PC-9 (cell line): ENCODE data around the gene MINDY4. TPM values are rescaled to one million over a fixed set of nuclear protein-coding genes. Genes with fewer than 3 reads are reported as not detected.
A peak's percentile ranks its signal among the peaks of the same experiment; 100 is the strongest.

Experiments
- BruUV-seq: library from RNA; stranded (reverse); fragments of 400-500 nt; replicated peaks from 2 replicates; lab custom pipeline; 2021; lab: Mats Ljungman, UMichigan
- CTCF ChIA-PET: fragments of 300-600 bp; sonication (Branson Sonifier 250); formaldehyde crosslinking; loops from one replicate; lab custom pipeline; 2022; ENCODE audit warnings: antibody characterized with exemption; lab: Charles Lee
- POLR2A ChIA-PET: fragments of 300-600 bp; sonication (Branson Sonifier 250); formaldehyde crosslinking; loops from one replicate; lab custom pipeline; 2022; ENCODE audit warnings: antibody characterized with exemption; ENCODE audit not compliant: unreplicated experiment; lab: Charles Lee
- DNase-seq, 2 experiments: peaks; one replicate each; pipeline versions ENCODE4 v3.0.0 to v3.0.0-alpha.2; 2015 to 2022; ENCODE audit warnings: mixed read lengths in 1 of 2
- H2AFZ ChIP-seq: fragments of 200-600 bp; sonication (generic); 2 replicates; pipeline ENCODE4 v1.8.1; 2017; ENCODE audit warnings: antibody characterized with exemption
- H3F3A ChIP-seq: fragments of 200-600 bp; sonication (generic); 2 replicates; pipeline ENCODE4 v1.8.1; 2017; ENCODE audit warnings: antibody characterized with exemption, mild to moderate bottlenecking, low read depth; ENCODE audit not compliant: insufficient read depth
- H3K27ac ChIP-seq: fragments of 200-600 bp; sonication (generic); 2 replicates; pipeline ENCODE4 v1.6.1; 2016; ENCODE audit warnings: mixed run types
- H3K27me3 ChIP-seq: fragments of 200-600 bp; sonication (generic); 2 replicates; pipeline ENCODE4 v1.6.1; 2016; ENCODE audit warnings: low read depth, mixed run types; ENCODE audit not compliant: insufficient read depth
- H3K36me3 ChIP-seq: fragments of 200-600 bp; sonication (generic); 2 replicates; pipeline ENCODE4 v1.6.1; 2016; ENCODE audit warnings: low read depth, mixed run types
- H3K4me1 ChIP-seq: fragments of 200-600 bp; sonication (generic); replicated peaks from 2 replicates; pipeline ENCODE4 v1.6.1; 2016; ENCODE audit warnings: mixed run types; ENCODE audit not compliant: insufficient read depth
- H3K4me2 ChIP-seq: fragments of 200-600 bp; sonication (generic); 2 replicates; pipeline ENCODE4 v1.6.1; 2017; ENCODE audit warnings: mixed run types
- H3K4me3 ChIP-seq: fragments of 200-600 bp; sonication (generic); 2 replicates; pipeline ENCODE4 v1.6.1; 2016; ENCODE audit warnings: mixed run types
- H3K79me2 ChIP-seq: fragments of 200-600 bp; sonication (generic); 2 replicates; pipeline ENCODE4 v1.6.1; 2017; ENCODE audit warnings: low read depth, mixed run types
- H3K9me2 ChIP-seq: fragments of 200-600 bp; sonication (generic); 2 replicates; pipeline ENCODE4 v1.8.1; 2017; ENCODE audit warnings: mild to moderate bottlenecking; ENCODE audit not compliant: insufficient read depth
- H3K9me3 ChIP-seq: fragments of 200-600 bp; sonication (generic); 2 replicates; pipeline ENCODE4 v1.8.1; 2016; ENCODE audit warnings: low read depth; ENCODE audit not compliant: insufficient read depth
- H4K20me1 ChIP-seq: fragments of 200-600 bp; sonication (generic); 2 replicates; pipeline ENCODE4 v1.8.1; 2017; ENCODE audit not compliant: insufficient read depth
- EZH2 ChIP-seq: fragments of 200-600 bp; sonication (generic); IDR thresholded peaks from 2 replicates; pipeline ENCODE4 v1.8.0; 2017; ENCODE audit warnings: antibody characterized with exemption, low read depth
- intact Hi-C: fragments of 100-400 bp; cut with micrococcal nuclease; formaldehyde crosslinking; loops from one replicate; pipeline ENCODE4 v1.10.0; 2022; ENCODE audit not compliant: unreplicated experiment
- total RNA-seq: library from RNA; stranded (reverse); gene quantifications from 2 replicates; pipeline ENCODE4 v1.2.3, GENCODE V29; 2021
- TF ChIP-seq, protein P1 (sequence below): fragments of 200-600 bp; sonication (generic); conservative IDR thresholded peaks from 2 replicates; pipeline ENCODE4 v1.6.1; 2017; ENCODE audit warnings: mixed run types, antibody characterized with exemption, mild to moderate bottlenecking, moderate library complexity

Gene MINDY4
- total RNA-seq, 1 experiment from 2014 or later: 14.8 TPM

DNA sequence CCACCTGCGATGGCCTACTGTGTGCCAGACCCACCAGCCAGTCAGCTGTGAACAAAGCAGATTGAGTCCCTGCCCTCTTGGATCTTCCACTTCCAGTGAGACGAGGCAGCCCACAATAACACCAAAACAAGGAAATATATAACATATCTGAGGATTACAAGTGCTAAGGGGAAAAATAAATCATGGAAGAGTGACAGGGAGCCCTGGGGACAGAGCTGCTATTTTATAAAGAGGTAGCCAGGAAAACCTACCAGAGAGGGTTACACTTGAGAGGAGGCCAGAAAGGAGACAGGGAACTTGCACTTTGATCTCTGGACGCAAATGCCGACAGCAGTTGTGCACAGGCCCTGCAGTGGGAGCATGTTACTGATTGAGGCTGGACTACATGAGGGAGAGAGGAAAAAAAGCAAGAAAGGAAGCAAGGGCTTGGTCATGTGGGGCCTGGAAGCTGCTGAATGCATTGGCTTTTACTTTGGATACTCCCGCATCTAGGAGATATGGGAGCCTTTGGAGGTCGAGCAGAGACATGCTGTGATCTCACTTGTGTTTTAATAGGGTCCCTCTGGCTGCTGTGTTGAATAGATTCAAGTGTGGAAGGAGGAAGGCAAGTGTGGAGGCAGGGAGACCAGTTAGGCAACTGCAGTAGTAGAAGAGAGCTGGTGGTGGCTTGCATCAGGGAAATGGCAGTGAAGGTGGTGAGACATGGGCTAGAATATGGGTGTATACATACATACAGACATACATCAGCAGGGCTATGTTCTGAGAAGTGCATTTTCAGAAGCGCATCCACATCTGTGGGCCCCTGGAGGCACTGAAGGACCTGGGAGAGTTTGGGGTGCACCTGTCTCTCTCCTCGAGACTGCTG, 26.2 kb downstream of the MINDY4 start:
- Histone ChIP-seq H3K9me3 (no peaks in the 10 kb centered on the region), H3K4me2 (peak overlapping the region; percentile 52; the same call in 1 of the 2 replicates), H3K9me2 (no peaks in the 10 kb centered on the region), H3F3A (peaks cover 36% of the 10 kb centered on the region), H3K79me2 (no peaks in the 10 kb centered on the region), H3K27me3 (no peaks in the 10 kb centered on the region), H4K20me1 (peaks cover 3% of the 10 kb centered on the region; the same call in 1 of the 2 replicates), H3K27ac (no peak overlapping the region), H3K4me3 (no peak overlapping the region), H3K4me1 (peaks cover 55% of the 10 kb centered on the region), H2AFZ (no peak overlapping the region), H3K36me3 (no peaks in the 10 kb centered on the region)
- no peak for TF ChIP-seq EZH2
- TF ChIP-seq, protein P1, sequence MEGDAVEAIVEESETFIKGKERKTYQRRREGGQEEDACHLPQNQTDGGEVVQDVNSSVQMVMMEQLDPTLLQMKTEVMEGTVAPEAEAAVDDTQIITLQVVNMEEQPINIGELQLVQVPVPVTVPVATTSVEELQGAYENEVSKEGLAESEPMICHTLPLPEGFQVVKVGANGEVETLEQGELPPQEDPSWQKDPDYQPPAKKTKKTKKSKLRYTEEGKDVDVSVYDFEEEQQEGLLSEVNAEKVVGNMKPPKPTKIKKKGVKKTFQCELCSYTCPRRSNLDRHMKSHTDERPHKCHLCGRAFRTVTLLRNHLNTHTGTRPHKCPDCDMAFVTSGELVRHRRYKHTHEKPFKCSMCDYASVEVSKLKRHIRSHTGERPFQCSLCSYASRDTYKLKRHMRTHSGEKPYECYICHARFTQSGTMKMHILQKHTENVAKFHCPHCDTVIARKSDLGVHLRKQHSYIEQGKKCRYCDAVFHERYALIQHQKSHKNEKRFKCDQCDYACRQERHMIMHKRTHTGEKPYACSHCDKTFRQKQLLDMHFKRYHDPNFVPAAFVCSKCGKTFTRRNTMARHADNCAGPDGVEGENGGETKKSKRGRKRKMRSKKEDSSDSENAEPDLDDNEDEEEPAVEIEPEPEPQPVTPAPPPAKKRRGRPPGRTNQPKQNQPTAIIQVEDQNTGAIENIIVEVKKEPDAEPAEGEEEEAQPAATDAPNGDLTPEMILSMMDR: no peak
- no TSS peak for BruUV-seq
- ChIA-PET POLR2A (interaction anchor here (0.5 kb wide), 1 partner anchor 15 kb away, joined by 6 read pairs; no protein-coding TSS in a partner anchor), CTCF (interaction anchor here (0.7 kb wide), 2 partner anchors 84 to 1770 kb away, joined by 3 to 4 read pairs; no protein-coding TSS in a partner anchor)
- intact Hi-C loops: no loop called here
- no peak for DNase-seq

DNA sequence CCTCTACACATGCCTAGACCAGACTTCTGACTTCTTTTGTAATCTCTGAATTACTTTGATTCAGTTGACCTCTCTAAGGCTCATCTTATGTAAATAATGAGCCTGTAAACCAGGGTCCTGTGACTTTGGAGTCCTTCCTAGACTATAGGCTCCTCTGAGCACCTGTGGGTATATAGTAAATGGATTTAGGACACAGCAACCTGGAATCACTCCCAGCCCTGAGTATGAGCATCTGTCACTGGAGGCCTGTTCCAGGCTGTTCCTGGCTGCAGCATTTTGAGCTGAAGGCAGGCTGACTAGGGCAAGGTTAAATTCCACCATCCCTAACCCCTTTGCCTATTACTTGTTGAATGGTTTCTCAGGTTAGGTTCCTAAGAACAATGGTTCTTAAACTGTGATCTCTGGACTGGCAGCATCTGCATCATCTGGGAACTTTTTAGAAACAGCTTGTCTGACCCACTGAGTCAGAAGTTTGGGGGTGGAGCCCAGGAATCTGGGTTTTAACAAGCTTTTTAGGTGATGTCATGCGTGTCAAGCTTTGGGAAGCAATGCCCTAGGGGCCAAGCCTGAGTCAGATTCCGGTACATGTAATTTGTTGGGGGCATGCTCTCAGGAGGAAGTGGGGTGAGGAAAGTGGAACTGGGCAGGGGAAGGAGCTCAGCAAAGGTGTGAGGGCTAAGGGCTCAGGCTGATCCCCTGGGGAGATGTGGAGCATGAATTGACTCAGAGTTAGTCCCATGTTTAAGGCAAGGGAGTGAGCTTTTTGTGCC, 28.2 kb downstream of the MINDY4 start:
- H3K27ac ChIP-seq: peak overlapping the region; percentile 28
- DNase-seq: peak in 1 of 2 experiments; percentile 85
- H3K4me3 ChIP-seq: no peak overlapping the region
- intact Hi-C loops: no loop called here
- no TSS peak for BruUV-seq
- peaks cover 36% of the 10 kb centered on the region for H3F3A ChIP-seq
- H2AFZ ChIP-seq: no peak overlapping the region
- H3K9me2 ChIP-seq: no peaks in the 10 kb centered on the region
- no peak for TF ChIP-seq EZH2
- TF ChIP-seq, protein P1: no peak
- CTCF ChIA-PET: interaction anchor here (1.4 kb wide), 1 partner anchor 184 kb away, joined by 7 read pairs; no protein-coding TSS in a partner anchor
- no peaks in the 10 kb centered on the region for H3K79me2 ChIP-seq
- POLR2A ChIA-PET: no interaction called here
- no peaks in the 10 kb centered on the region for H3K27me3 ChIP-seq
- H4K20me1 ChIP-seq: peaks cover 3% of the 10 kb centered on the region; the same call in 1 of the 2 replicates
- H3K36me3 ChIP-seq: no peaks in the 10 kb centered on the region
- H3K9me3 ChIP-seq: no peaks in the 10 kb centered on the region
- peak overlapping the region; percentile 37 for H3K4me2 ChIP-seq
- peaks cover 63% of the 10 kb centered on the region for H3K4me1 ChIP-seq
